ENCODE results near the gene LATS2. TPM values are rescaled to one million over a fixed set of nuclear protein-coding genes. Genes with fewer than 3 reads are reported as not detected.

LATS2 gene
- total and polyA plus RNA-seq, 2 of the 8 experiments (the other 6 are each of a cell fraction or from before 2014, with no cell fraction given): 8.3 to 26.2 TPM

DNA sequence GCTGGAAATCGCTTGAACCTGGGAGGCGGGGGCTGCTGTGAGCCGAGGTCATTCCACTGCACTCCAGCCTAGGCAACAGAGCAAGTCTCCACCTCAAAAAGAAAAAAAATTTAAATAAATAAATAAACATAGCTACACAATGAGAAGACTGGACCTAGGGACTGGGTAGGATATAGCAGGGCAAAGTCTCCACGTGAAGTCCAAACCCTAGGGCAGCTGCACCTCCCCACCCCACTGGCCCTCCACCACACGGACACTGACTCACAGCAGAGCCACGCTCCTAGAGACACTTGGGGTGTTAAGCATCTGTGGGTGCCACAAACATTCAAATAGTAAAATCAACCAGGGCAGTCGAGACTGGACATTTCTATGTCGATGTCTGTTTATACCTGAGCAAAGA lies 7.1 kb downstream of the LATS2 start:
- Histone ChIP-seq H2AFZ (ENCODE audit: low read length) (no peak overlapping the region), H2BK5ac (ENCODE audit: low read depth, low read length) (no peak overlapping the region), H3K23ac (ENCODE audit: insufficient read length) (no peak overlapping the region), H3K79me2 (ENCODE audit: control insufficient read depth in 1 of 2, insufficient read depth in 2 of 2, low read length in 2 of 2) (peaks cover 40 to 98% of the 10 kb centered on the region in 2 experiments), H2BK15ac (ENCODE audit: low read length) (no peak overlapping the region), H2BK12ac (ENCODE audit: low read depth, low read length) (no peak overlapping the region), H2AK5ac (ENCODE audit: low read depth, low read length) (no peak overlapping the region), H3K4me3 (ENCODE audit: extremely low read depth in 1 of 4, insufficient read depth in 2 of 4, low read depth in 3 of 4, low read length in 4 of 4) (no peak overlapping the region), H3K4me1 (replicated peaks in 1 of 4; ENCODE audit: control insufficient read depth in 3 of 4, insufficient read depth in 4 of 4, low read length in 3 of 4) (peaks cover under 1 to 12% (median 4%) of the 10 kb centered on the region in 4 experiments), H4K91ac (replicated peaks; ENCODE audit: insufficient read length, low read length) (no peak overlapping the region), H4K5ac (ENCODE audit: insufficient read length, low read depth, low read length) (no peak overlapping the region), H3K56ac (replicated peaks; ENCODE audit: insufficient read length, low read depth, low read length) (no peak overlapping the region), H2BK20ac (ENCODE audit: low read length) (no peak overlapping the region), H3K4me2 (ENCODE audit: insufficient read depth in 1 of 2, low read depth in 2 of 2, low read length in 2 of 2) (no peak overlapping the region), H3K9me3 (ENCODE audit: insufficient read depth in 2 of 2, low read depth in 1 of 2, low read length in 1 of 2) (no peaks in the 10 kb centered on the region), H4K8ac (ENCODE audit: extremely low read depth, insufficient read depth, low read length) (no peak overlapping the region), H3K18ac (ENCODE audit: extremely low read depth, low read length) (no peak overlapping the region), H3K27ac (ENCODE audit: low read depth, low read length) (no peak overlapping the region), H3K9ac (replicated peaks in 1 of 4; ENCODE audit: extremely low read depth in 1 of 4, low read depth in 3 of 4, low read length in 3 of 4) (no peak overlapping the region), H3K14ac (ENCODE audit: insufficient read length) (no peak overlapping the region), H4K20me1 (replicated peaks in 1 of 2; ENCODE audit: control insufficient read depth in 1 of 2, insufficient read depth in 2 of 2, low read length in 2 of 2) (peaks cover 29 to 43% of the 10 kb centered on the region in 2 experiments), H3K4ac (replicated peaks; ENCODE audit: insufficient read length, low read depth, low read length) (no peak overlapping the region), H3K23me2 (ENCODE audit: low read depth, low read length) (no peaks in the 10 kb centered on the region), H3K27me3 (replicated peaks in 1 of 4; ENCODE audit: control insufficient read depth in 3 of 4, extremely low read depth in 1 of 4, insufficient read depth in 3 of 4, low read length in 3 of 4) (no peaks in the 10 kb centered on the region), H2BK120ac (replicated peaks; ENCODE audit: low read depth, low read length) (no peak overlapping the region), H3K79me1 (ENCODE audit: low read depth, low read length) (peaks cover 17% of the 10 kb centered on the region), H3K36me3 (ENCODE audit: control insufficient read depth in 2 of 4, insufficient read depth in 4 of 4, low read length in 3 of 4) (peaks cover 0 to 2% (median 0%) of the 10 kb centered on the region in 4 experiments; a peak in 1 of 8 replicates)
- no peak for DNase-seq (ENCODE audit: low read depth in 1 of 2, low spot score in 2 of 2)
- POLR2A ChIA-PET (ENCODE audit: partially characterized antibody): interaction anchor here (0.7 to 1.9 kb wide), 5 partner anchors 10 to 24 kb away, joined by 3 to 7 read pairs (median 4); no protein-coding TSS in a partner anchor
- FAIRE-seq: no peak
- WGBS, 2 experiments (ENCODE audit: extremely low coverage in 1 of 2, insufficient coverage in 1 of 2, insufficient read length in 1 of 2, insufficient replicate concordance in 2 of 2, low coverage in 1 of 2, low lambda C conversion rate in 2 of 2, missing lambda C conversion rate in 1 of 2): 84% methylated on average over 8 of the region's 8 CpGs; no CpG with 5 or more reads in 1 of the 2 experiments
- CTCF ChIA-PET (ENCODE audit: partially characterized antibody): interaction anchor here (1.2 to 2.3 kb wide), 2 partner anchors 13 to 57 kb away, joined by 3 to 5 read pairs; no protein-coding TSS in a partner anchor
- TF ChIP-seq CBX8 (IDR thresholded peaks at IDR 0.05; ENCODE audit: borderline replicate concordance, low read depth, low read length): no peak
- TF ChIP-seq POLR2AphosphoS5 (IDR thresholded peaks at IDR 0.05; ENCODE audit: low read depth, low read length): no peak
- TF ChIP-seq RAD21 (IDR thresholded peaks at IDR 0.05 in 1 of 2, conservative IDR thresholded peaks at IDR 0.05 in 1 of 2; ENCODE audit: low read depth in 2 of 2, low read length in 2 of 2): no peak
- TF ChIP-seq RXRA (IDR thresholded peaks at IDR 0.05; ENCODE audit: insufficient read depth, low read depth, low read length): no peak
- no peak for TF ChIP-seq RFX5 (IDR thresholded peaks at IDR 0.05; ENCODE audit: borderline replicate concordance, low read depth, low read length)
- TF ChIP-seq JUN (IDR thresholded peaks at IDR 0.05; ENCODE audit: low read depth, low read length): no peak
- no peak for TF ChIP-seq CTBP2 (IDR thresholded peaks at IDR 0.05; ENCODE audit: borderline replicate concordance, insufficient read depth, insufficient read length, low read length)
- no peak for TF ChIP-seq SIRT6 (IDR thresholded peaks at IDR 0.05; ENCODE audit: low read length)
- no peak for TF ChIP-seq KDM4A (IDR thresholded peaks at IDR 0.05; ENCODE audit: low read depth, low read length, severe bottlenecking)
- TF ChIP-seq YY1 (IDR thresholded peaks at IDR 0.05; ENCODE audit: low read depth, low read length): no peak
- TF ChIP-seq CHD1 (IDR thresholded peaks at IDR 0.05; ENCODE audit: low read depth, low read length): no peak
